Liver (tissue), 9 donors: ENCODE results near the gene ZNF778. TPM values are rescaled to one million over a fixed set of nuclear protein-coding genes. Genes with fewer than 3 reads are reported as not detected.

Experiments
- DNase-seq: peaks from one replicate; pipeline ENCODE4 v3.0.0-alpha.2; 2017; ENCODE audit warnings: low spot score
- H3K27ac ChIP-seq, 2 donors: one replicate each; pipeline ENCODE4 v1.7.0; 2013; ENCODE audit warnings: inconsistent platforms in 2 of 2, low read length in 2 of 2, control low read depth in 1 of 2, low read depth in 1 of 2, mild to moderate bottlenecking in 1 of 2
- H3K27me3 ChIP-seq, 4 donors: one replicate each; pipeline versions ENCODE4 v1.6.1 to v1.7.0; 2013; ENCODE audit warnings: low read length in 3 of 4, inconsistent platforms in 1 of 4, mild to moderate bottlenecking in 1 of 4, moderate library complexity in 1 of 4; ENCODE audit not compliant: control insufficient read depth in 4 of 4, insufficient read depth in 4 of 4
- H3K36me3 ChIP-seq, 4 donors: one replicate each; pipeline versions ENCODE4 v1.6.1 to v1.7.0; 2013; ENCODE audit warnings: low read length in 3 of 4, mild to moderate bottlenecking in 3 of 4, low read depth in 1 of 4, moderate library complexity in 1 of 4; ENCODE audit not compliant: control insufficient read depth in 4 of 4, insufficient read depth in 3 of 4
- H3K4me1 ChIP-seq, 4 donors: one replicate each; pipeline versions ENCODE4 v1.6.1 to v1.7.0; 2013; ENCODE audit warnings: low read length in 3 of 4, mild to moderate bottlenecking in 3 of 4, moderate library complexity in 1 of 4; ENCODE audit not compliant: control insufficient read depth in 4 of 4, insufficient read depth in 4 of 4
- H3K4me3 ChIP-seq, 3 donors: one replicate each; pipeline versions ENCODE4 v1.6.1 to v1.7.0; 2013; ENCODE audit warnings: low read length in 3 of 3, control low read depth in 1 of 3, low read depth in 1 of 3, mild to moderate bottlenecking in 1 of 3
- H3K9ac ChIP-seq, 2 donors: one replicate each; pipeline ENCODE4 v1.7.0; 2013; ENCODE audit warnings: low read length in 2 of 2, mild to moderate bottlenecking in 2 of 2, moderate library complexity in 2 of 2, control low read depth in 1 of 2, low read depth in 1 of 2
- H3K9me3 ChIP-seq, 4 donors: one replicate each; pipeline versions ENCODE4 v1.6.1 to v1.7.0; 2013; ENCODE audit warnings: low read length in 3 of 4; ENCODE audit not compliant: control insufficient read depth in 4 of 4
- ATF3 ChIP-seq: IDR thresholded peaks from 2 replicates; pipeline ENCODE4 v1.6.1; 2016; ENCODE audit warnings: antibody characterized with exemption
- EGR1 ChIP-seq, 2 donors: IDR thresholded peaks; 2 replicates each; pipeline ENCODE4 v1.6.1; 2016 to 2018; ENCODE audit warnings: antibody characterized with exemption in 2 of 2, low read depth in 2 of 2
- FOXA1 ChIP-seq: IDR thresholded peaks from 2 replicates; pipeline ENCODE4 v1.6.1; 2016; ENCODE audit warnings: antibody characterized with exemption
- FOXA2 ChIP-seq: IDR thresholded peaks from 2 replicates; pipeline ENCODE4 v1.6.1; 2016; ENCODE audit warnings: antibody characterized with exemption
- GABPA ChIP-seq, 2 donors: IDR thresholded peaks in 1 of 2; conservative IDR thresholded peaks in 1 of 2; 2 replicates each; pipeline ENCODE4 v1.6.1; 2016; ENCODE audit warnings: antibody characterized with exemption in 2 of 2, mild to moderate bottlenecking in 1 of 2, moderate library complexity in 1 of 2
- HNF4A ChIP-seq, 2 donors: conservative IDR thresholded peaks; 2 replicates each; pipeline ENCODE4 v1.6.1; 2016; ENCODE audit warnings: antibody characterized with exemption in 2 of 2, mild to moderate bottlenecking in 2 of 2
- JUND ChIP-seq, 2 donors: IDR thresholded peaks; 2 replicates each; pipeline ENCODE4 v1.6.1; 2016; ENCODE audit warnings: antibody characterized with exemption in 2 of 2
- MAX ChIP-seq: IDR thresholded peaks from 2 replicates; pipeline ENCODE4 v1.6.1; 2016; ENCODE audit warnings: antibody characterized with exemption
- RAD21 ChIP-seq, 2 donors: IDR thresholded peaks; 2 replicates each; pipeline ENCODE4 v1.6.1; 2016; ENCODE audit warnings: antibody characterized with exemption in 2 of 2, mild to moderate bottlenecking in 2 of 2
- RXRA ChIP-seq, 2 donors: IDR thresholded peaks; 2 replicates each; pipeline ENCODE4 v1.6.1; 2017 to 2018; ENCODE audit warnings: antibody characterized with exemption in 2 of 2, mild to moderate bottlenecking in 1 of 2
- SP1 ChIP-seq: IDR thresholded peaks from 2 replicates; pipeline ENCODE4 v1.6.1; 2018; ENCODE audit warnings: antibody characterized with exemption, mild to moderate bottlenecking
- TAF1 ChIP-seq: conservative IDR thresholded peaks from 2 replicates; pipeline ENCODE4 v1.6.1; 2016; ENCODE audit warnings: antibody characterized with exemption, mild to moderate bottlenecking
- YY1 ChIP-seq: IDR thresholded peaks from 2 replicates; pipeline ENCODE4 v1.6.1; 2016; ENCODE audit warnings: antibody characterized with exemption, mild to moderate bottlenecking
- ZBTB33 ChIP-seq: IDR thresholded peaks from 2 replicates; pipeline ENCODE4 v1.6.1; 2016; ENCODE audit warnings: antibody characterized with exemption
- WGBS: extraction: QIAGEN DNeasy Blood & Tissue Kit; methylation state at CpG from one replicate; pipeline ENCODE4 v1.1.7; 2013; 5-methylcytosine and 5-hydroxymethylcytosine counted together
- polyA plus RNA-seq, 2 donors: library from polyadenylated mRNA; stranded (reverse) in 1 of 2; unstranded in 1 of 2; fragments of 200-250 nt in 1 of 2; fragments of >200 nt in 1 of 2; fragmentation: Nextera tagmentation in 1 of 2; extraction: Ambion mirVana in 1 of 2; gene quantifications; one replicate each; pipeline versions ENCODE4 v1.2.1 to v1.2.3, GENCODE V29; 2013 to 2015
- total RNA-seq, 2 donors: library from RNA; depleted of rRNA; stranded (reverse); fragments of >200 nt; gene quantifications; one replicate each; pipeline ENCODE4 v1.2.3, GENCODE V29; 2014
- TF ChIP-seq, protein P1 (sequence below): fragments of 150-350 bp; IDR thresholded peaks from 2 replicates; pipeline ENCODE4 v1.5.1; 2017; ENCODE audit warnings: improper control_type of control experiment, low read depth, low read length; ENCODE audit not compliant: missing input control
- TF ChIP-seq, protein P2 (sequence below): IDR thresholded peaks from 2 replicates; pipeline ENCODE4 v1.6.1; 2016; ENCODE audit warnings: antibody characterized with exemption, mild to moderate bottlenecking
- donor health status: healthy.
- donor health status: healthy.
- donor health status: healthy.
- donor health status: healthy.
- donor health status: healthy.

The ZNF778 gene
- total and polyA plus RNA-seq, 4 donors, result 0.75 to 9.2 (median 4.2) TPM

- Histone ChIP-seq H3K4me1 (no peaks in the 10 kb centered on the region), H3K9ac (no peak overlapping the region), H3K27me3 (no peaks in the 10 kb centered on the region), H3K36me3 (peaks cover 11 to 61% (median 22%) of the 10 kb centered on the region in 4 donors), H3K9me3 (no peaks in the 10 kb centered on the region), H3K4me3 (no peak overlapping the region), H3K27ac (no peak overlapping the region)
- TF ChIP-seq MAX (no peak), FOXA1 (no peak), GABPA (IDR thresholded peaks at IDR 0.05 in 1 of 2, conservative IDR thresholded peaks at IDR 0.05 in 1 of 2) (no peak), EGR1 (IDR thresholded peaks at IDR 0.05; ENCODE audit: low read depth in 2 of 2) (no peak), ZBTB33 (no peak), JUND (IDR thresholded peaks at IDR 0.05) (no peak), ATF3 (no peak), TAF1 (no peak), SP1 (no peak), HNF4A (conservative IDR thresholded peaks at IDR 0.05) (no peak), RXRA (IDR thresholded peaks at IDR 0.05) (no peak), RAD21 (IDR thresholded peaks at IDR 0.05) (no peak), YY1 (no peak), FOXA2 (no peak)
- TF ChIP-seq, protein P1, sequence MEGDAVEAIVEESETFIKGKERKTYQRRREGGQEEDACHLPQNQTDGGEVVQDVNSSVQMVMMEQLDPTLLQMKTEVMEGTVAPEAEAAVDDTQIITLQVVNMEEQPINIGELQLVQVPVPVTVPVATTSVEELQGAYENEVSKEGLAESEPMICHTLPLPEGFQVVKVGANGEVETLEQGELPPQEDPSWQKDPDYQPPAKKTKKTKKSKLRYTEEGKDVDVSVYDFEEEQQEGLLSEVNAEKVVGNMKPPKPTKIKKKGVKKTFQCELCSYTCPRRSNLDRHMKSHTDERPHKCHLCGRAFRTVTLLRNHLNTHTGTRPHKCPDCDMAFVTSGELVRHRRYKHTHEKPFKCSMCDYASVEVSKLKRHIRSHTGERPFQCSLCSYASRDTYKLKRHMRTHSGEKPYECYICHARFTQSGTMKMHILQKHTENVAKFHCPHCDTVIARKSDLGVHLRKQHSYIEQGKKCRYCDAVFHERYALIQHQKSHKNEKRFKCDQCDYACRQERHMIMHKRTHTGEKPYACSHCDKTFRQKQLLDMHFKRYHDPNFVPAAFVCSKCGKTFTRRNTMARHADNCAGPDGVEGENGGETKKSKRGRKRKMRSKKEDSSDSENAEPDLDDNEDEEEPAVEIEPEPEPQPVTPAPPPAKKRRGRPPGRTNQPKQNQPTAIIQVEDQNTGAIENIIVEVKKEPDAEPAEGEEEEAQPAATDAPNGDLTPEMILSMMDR, result no peak
- TF ChIP-seq, protein P2, sequence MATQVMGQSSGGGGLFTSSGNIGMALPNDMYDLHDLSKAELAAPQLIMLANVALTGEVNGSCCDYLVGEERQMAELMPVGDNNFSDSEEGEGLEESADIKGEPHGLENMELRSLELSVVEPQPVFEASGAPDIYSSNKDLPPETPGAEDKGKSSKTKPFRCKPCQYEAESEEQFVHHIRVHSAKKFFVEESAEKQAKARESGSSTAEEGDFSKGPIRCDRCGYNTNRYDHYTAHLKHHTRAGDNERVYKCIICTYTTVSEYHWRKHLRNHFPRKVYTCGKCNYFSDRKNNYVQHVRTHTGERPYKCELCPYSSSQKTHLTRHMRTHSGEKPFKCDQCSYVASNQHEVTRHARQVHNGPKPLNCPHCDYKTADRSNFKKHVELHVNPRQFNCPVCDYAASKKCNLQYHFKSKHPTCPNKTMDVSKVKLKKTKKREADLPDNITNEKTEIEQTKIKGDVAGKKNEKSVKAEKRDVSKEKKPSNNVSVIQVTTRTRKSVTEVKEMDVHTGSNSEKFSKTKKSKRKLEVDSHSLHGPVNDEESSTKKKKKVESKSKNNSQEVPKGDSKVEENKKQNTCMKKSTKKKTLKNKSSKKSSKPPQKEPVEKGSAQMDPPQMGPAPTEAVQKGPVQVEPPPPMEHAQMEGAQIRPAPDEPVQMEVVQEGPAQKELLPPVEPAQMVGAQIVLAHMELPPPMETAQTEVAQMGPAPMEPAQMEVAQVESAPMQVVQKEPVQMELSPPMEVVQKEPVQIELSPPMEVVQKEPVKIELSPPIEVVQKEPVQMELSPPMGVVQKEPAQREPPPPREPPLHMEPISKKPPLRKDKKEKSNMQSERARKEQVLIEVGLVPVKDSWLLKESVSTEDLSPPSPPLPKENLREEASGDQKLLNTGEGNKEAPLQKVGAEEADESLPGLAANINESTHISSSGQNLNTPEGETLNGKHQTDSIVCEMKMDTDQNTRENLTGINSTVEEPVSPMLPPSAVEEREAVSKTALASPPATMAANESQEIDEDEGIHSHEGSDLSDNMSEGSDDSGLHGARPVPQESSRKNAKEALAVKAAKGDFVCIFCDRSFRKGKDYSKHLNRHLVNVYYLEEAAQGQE, result no peak
- DNase-seq, result no peak
- 95% methylated on average over 9 of the region's 9 CpGs for WGBS
Observed at GRCh38 chr16:89277049-89277448, 59.5 kb downstream of the ZNF778 start.
